ENCODE measurements around the gene TMEM63A. TPM values are rescaled to one million over a fixed set of nuclear protein-coding genes. Genes with fewer than 3 reads are reported as not detected.

The TMEM63A gene
- polyA plus RNA-seq, 1 donor from 2014 or later: not detected

DNA sequence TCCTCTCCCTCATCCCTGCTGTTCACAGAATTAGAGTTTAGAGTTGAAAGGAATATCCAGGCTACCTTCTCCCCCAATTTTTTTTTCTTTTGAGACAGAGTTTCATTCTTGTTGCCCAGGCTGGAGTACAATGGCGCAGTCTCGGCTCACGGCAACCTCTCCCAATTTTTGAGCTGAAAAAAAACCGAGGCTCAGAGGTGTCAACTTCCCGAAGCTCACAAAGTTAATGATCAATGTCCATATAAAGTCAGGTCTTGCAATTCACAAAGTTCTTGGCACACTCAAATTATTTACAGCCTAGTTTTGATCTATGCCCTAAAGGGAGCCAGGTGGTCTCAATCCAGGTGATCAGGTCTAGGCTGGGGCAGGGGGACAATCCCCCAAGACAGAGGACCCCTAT, 7.6 kb upstream of the TMEM63A start:
- TF ChIP-seq POLR2AphosphoS5 (IDR thresholded peaks at IDR 0.05) (no peak), RAD21 (conservative IDR thresholded peaks at IDR 0.05) (no peak), MXI1 (conservative IDR thresholded peaks at IDR 0.05; ENCODE audit: poor library complexity, severe bottlenecking) (no peak), EP300 (conservative IDR thresholded peaks at IDR 0.05; ENCODE audit: poor library complexity, severe bottlenecking) (no peak), SMC3 (conservative IDR thresholded peaks at IDR 0.05; ENCODE audit: poor library complexity) (no peak), TAF1 (IDR thresholded peaks at IDR 0.05; ENCODE audit: low read depth) (no peak), EZH2 (IDR thresholded peaks at IDR 0.05; ENCODE audit: borderline replicate concordance, insufficient read depth, low read length, poor library complexity, severe bottlenecking) (no peak)
- TF ChIP-seq, protein P1, sequence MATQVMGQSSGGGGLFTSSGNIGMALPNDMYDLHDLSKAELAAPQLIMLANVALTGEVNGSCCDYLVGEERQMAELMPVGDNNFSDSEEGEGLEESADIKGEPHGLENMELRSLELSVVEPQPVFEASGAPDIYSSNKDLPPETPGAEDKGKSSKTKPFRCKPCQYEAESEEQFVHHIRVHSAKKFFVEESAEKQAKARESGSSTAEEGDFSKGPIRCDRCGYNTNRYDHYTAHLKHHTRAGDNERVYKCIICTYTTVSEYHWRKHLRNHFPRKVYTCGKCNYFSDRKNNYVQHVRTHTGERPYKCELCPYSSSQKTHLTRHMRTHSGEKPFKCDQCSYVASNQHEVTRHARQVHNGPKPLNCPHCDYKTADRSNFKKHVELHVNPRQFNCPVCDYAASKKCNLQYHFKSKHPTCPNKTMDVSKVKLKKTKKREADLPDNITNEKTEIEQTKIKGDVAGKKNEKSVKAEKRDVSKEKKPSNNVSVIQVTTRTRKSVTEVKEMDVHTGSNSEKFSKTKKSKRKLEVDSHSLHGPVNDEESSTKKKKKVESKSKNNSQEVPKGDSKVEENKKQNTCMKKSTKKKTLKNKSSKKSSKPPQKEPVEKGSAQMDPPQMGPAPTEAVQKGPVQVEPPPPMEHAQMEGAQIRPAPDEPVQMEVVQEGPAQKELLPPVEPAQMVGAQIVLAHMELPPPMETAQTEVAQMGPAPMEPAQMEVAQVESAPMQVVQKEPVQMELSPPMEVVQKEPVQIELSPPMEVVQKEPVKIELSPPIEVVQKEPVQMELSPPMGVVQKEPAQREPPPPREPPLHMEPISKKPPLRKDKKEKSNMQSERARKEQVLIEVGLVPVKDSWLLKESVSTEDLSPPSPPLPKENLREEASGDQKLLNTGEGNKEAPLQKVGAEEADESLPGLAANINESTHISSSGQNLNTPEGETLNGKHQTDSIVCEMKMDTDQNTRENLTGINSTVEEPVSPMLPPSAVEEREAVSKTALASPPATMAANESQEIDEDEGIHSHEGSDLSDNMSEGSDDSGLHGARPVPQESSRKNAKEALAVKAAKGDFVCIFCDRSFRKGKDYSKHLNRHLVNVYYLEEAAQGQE (IDR thresholded peaks at IDR 0.05; ENCODE audit: borderline replicate concordance): no peak
- TF ChIP-seq, protein P2, sequence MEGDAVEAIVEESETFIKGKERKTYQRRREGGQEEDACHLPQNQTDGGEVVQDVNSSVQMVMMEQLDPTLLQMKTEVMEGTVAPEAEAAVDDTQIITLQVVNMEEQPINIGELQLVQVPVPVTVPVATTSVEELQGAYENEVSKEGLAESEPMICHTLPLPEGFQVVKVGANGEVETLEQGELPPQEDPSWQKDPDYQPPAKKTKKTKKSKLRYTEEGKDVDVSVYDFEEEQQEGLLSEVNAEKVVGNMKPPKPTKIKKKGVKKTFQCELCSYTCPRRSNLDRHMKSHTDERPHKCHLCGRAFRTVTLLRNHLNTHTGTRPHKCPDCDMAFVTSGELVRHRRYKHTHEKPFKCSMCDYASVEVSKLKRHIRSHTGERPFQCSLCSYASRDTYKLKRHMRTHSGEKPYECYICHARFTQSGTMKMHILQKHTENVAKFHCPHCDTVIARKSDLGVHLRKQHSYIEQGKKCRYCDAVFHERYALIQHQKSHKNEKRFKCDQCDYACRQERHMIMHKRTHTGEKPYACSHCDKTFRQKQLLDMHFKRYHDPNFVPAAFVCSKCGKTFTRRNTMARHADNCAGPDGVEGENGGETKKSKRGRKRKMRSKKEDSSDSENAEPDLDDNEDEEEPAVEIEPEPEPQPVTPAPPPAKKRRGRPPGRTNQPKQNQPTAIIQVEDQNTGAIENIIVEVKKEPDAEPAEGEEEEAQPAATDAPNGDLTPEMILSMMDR (IDR thresholded peaks at IDR 0.05; ENCODE audit: poor library complexity, severe bottlenecking): no peak
- no peak overlapping the region for H3K4me3 ChIP-seq (ENCODE audit: low read length)
- H3K9me2 ChIP-seq (ENCODE audit: insufficient read depth, low read length): no peaks in the 10 kb centered on the region
- no peaks in the 10 kb centered on the region for H3K9me3 ChIP-seq (ENCODE audit: low read length)
- H3K9ac ChIP-seq (ENCODE audit: low read length): no peak overlapping the region
- H3K4me2 ChIP-seq (ENCODE audit: low read length): no peak overlapping the region
- no peaks in the 10 kb centered on the region for H4K20me1 ChIP-seq (ENCODE audit: insufficient read depth)
- no peaks in the 10 kb centered on the region for H3F3A ChIP-seq (ENCODE audit: insufficient read depth, low read length, poor library complexity, severe bottlenecking)
- H3K79me2 ChIP-seq (replicated peaks; ENCODE audit: insufficient read depth, low read length): no peaks in the 10 kb centered on the region
- no peak overlapping the region for H3K27ac ChIP-seq (ENCODE audit: low read length)
- no peak overlapping the region for H2AFZ ChIP-seq (ENCODE audit: low read depth, low read length)
- H3K36me3 ChIP-seq (ENCODE audit: insufficient read depth, low read length): no peaks in the 10 kb centered on the region
- H3K27me3 ChIP-seq (ENCODE audit: insufficient read depth, low read depth, low read length): no peaks in the 10 kb centered on the region

DNA sequence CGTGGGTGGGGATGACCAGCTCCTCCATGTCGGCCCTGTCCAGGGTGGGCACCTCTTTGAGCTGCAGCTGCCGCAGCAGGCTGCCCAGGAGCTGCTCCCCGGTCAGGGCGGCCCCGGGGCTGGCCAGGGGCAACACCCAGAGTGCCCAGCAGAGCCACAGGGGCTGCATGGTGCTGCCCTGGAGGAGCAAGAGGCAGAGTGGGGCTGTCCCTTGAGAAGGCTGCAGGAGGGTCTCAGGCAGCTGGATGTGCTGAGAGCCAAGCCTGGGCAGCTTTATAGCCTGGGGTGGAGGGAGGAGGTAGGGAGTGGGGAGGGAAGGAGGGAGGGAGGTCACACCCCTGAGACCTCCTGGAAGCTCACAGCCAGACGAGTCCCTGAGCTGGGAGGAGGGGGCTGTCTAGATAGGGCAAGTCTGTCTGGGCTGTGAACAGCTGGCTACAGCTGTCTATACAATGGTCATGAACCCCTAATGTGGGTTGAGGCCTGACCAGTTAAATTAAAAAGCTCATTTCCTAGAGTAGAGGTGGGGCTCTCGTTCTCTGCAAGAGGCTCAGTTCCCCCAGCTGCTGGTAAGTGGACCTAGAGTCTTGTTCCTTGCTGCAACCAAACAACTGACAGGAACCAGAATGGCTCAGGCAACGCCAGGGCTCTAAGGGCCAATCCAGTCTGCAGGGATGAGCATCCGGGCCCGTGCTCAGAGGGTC, 6.9 kb upstream of the TMEM63A start, which contains the start of gene LEFTY1:
TSS of gene LEFTY1 (minus strand) at position 249 of the 704 bp plus-strand sequence. CDS start at position 169, 80 bp downstream.
- no peaks in the 10 kb centered on the region for H4K20me1 ChIP-seq (ENCODE audit: insufficient read depth)
- H3K9me3 ChIP-seq (ENCODE audit: low read length): no peaks in the 10 kb centered on the region
- no peaks in the 10 kb centered on the region for H3K36me3 ChIP-seq (ENCODE audit: insufficient read depth, low read length)
- no peak within 1 kb of the TSS for H3K4me2 ChIP-seq (ENCODE audit: low read length)
- no peak within 1 kb of the TSS for H3K27ac ChIP-seq (ENCODE audit: low read length)
- no peaks in the 10 kb centered on the region for H3K9me2 ChIP-seq (ENCODE audit: insufficient read depth, low read length)
- H3K27me3 ChIP-seq (ENCODE audit: insufficient read depth, low read depth, low read length): peaks cover under 1% of the 10 kb centered on the region
- no peak within 1 kb of the TSS for H3K9ac ChIP-seq (ENCODE audit: low read length)
- TF ChIP-seq EP300 (conservative IDR thresholded peaks at IDR 0.05; ENCODE audit: poor library complexity, severe bottlenecking) (no peak), SMC3 (conservative IDR thresholded peaks at IDR 0.05; ENCODE audit: poor library complexity) (no peak), RAD21 (conservative IDR thresholded peaks at IDR 0.05) (no peak), TAF1 (IDR thresholded peaks at IDR 0.05; ENCODE audit: low read depth) (no peak), POLR2AphosphoS5 (IDR thresholded peaks at IDR 0.05) (no peak), MXI1 (conservative IDR thresholded peaks at IDR 0.05; ENCODE audit: poor library complexity, severe bottlenecking) (no peak), EZH2 (IDR thresholded peaks at IDR 0.05; ENCODE audit: borderline replicate concordance, insufficient read depth, low read length, poor library complexity, severe bottlenecking) (no peak)
- TF ChIP-seq, protein P1 (IDR thresholded peaks at IDR 0.05; ENCODE audit: borderline replicate concordance): no peak
- TF ChIP-seq, protein P2 (IDR thresholded peaks at IDR 0.05; ENCODE audit: poor library complexity, severe bottlenecking): no peak
- H3K4me3 ChIP-seq (ENCODE audit: low read length): no peak within 1 kb of the TSS
- H3K79me2 ChIP-seq (replicated peaks; ENCODE audit: insufficient read depth, low read length): no peaks in the 10 kb centered on the region
- H2AFZ ChIP-seq (ENCODE audit: low read depth, low read length): no peak within 1 kb of the TSS
- H3F3A ChIP-seq (ENCODE audit: insufficient read depth, low read length, poor library complexity, severe bottlenecking): no peaks in the 10 kb centered on the region
